NCI-H446 (cell line): Measurements from ENCODE around the gene UBTD1.
"Not testable (repeated sequence)": the region's sequence is repeated elsewhere in the genome, so short reads cannot be mapped to it uniquely, and the experiment has no call there.

ENCODE experiments used
- DNase-seq, 2 experiments: peaks; one replicate each; lab custom pipeline; 2025; lab: John Stamatoyannopoulos, UW

Gene UBTD1

DNA sequence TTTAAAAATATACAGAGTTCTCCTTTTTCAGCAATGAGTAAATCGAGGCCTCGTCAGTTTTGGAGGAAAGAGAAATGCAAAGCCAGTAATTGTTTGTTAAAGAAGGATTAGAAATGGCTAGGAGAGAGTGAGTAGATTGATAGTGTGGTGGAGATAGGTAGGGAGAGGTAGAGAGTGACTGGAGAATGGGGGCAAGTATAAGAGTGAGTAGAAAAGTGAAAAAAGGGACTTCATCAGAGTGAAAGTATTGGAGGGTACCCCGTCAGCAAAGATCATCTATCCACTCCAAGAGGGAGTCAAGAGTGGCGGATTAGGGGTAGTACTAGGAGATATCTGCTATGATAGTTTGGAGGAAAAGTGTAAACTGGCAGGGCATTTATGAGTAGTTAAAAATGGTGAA, 64.6 kb downstream of the UBTD1 start:
- DNase-seq = no peak

DNA sequence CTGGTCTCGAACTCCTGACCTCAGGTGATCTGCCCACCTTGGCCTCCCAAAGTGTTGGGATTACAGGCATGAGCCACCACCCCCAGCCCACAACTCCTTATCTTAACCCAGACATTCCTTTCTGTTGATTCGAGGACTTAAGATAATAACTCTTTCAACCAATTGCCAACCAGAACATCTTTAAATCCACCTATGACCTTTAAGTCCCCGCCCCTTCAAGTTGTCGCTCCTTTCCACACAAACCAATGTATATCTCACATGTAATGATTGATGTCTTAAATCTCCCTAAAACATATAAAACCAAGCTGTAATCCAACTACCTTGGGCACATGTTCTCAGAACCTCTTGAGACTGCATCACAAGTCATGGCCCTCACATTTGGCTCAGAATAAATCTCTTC, 66.1 kb downstream of the UBTD1 start:
- DNase-seq = no peak

DNA sequence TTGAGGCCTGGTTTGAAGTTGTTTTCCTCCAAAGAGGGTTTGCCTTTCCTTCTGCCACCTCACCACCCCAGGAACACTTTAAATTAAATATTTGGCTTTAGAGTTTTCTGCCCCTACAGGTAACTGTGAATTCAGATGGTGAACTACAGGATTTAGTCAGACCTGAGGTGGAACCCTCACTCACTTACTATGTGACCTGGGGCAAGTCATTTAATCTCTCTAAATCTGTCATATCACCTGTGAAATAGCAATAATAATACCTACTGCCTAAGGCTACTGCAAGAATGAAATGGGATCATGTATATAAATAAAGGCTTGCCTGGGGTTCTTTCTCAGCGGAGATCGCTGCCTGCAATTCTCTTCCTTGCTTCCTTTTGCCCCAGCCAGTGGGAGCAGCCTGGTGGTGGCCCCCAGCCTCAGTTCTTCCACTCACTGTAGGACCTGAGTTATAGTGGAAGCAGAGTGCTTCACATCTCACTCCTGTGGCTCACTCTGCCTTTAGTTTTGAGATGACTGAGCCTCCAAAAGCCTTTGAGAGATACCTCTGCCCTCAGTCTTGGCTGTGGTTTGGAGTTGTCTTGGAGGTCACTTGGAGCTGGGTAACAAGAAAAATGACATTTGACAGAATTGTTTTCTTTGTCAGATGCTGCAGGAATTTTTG, 67.7 kb downstream of the UBTD1 start:
- DNase-seq = no peak

DNA sequence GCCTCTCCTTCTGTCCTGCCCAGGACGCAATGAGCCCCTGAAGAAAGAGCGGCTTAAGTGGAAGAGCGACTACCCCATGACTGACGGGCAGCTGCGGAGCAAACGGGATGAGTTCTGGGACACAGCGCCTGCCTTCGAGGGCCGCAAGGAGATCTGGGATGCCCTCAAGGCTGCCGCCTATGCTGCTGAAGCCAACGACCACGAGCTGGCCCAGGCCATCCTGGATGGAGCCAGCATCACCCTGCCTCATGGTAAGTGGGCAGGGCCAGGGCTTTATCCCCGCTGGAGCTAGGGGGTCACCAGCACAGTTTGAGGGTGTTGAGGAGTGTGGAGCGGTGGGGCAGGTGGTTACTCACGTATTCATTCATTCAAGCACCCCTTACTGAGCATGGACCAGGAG, 69.2 kb downstream of the UBTD1 start:
- DNase-seq = no peak

DNA sequence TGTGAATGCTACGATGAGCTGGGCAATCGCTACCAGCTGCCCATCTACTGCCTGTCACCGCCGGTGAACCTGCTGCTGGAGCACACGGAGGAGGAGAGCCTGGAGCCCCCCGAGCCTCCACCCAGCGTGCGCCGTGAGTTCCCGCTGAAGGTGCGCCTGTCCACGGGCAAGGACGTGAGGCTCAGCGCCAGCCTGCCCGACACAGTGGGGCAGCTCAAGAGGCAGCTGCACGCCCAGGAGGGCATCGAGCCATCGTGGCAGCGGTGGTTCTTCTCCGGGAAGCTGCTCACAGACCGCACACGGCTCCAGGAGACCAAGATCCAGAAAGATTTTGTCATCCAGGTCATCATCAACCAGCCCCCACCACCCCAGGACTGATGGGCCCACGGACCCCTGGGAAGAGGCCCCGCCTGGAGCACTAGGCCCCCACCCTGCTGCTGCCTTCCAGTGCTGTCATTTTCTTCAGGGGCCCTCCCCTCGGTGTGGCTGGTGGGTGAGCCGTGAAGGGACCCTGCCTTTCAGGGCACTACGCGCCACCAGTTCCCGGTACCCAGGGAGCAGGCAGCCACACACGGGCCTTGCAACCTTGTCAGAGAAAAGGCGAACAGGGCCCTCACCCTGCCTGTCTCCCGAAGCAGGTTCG, 71.5 kb downstream of the UBTD1 start:
- no peak for DNase-seq

DNA sequence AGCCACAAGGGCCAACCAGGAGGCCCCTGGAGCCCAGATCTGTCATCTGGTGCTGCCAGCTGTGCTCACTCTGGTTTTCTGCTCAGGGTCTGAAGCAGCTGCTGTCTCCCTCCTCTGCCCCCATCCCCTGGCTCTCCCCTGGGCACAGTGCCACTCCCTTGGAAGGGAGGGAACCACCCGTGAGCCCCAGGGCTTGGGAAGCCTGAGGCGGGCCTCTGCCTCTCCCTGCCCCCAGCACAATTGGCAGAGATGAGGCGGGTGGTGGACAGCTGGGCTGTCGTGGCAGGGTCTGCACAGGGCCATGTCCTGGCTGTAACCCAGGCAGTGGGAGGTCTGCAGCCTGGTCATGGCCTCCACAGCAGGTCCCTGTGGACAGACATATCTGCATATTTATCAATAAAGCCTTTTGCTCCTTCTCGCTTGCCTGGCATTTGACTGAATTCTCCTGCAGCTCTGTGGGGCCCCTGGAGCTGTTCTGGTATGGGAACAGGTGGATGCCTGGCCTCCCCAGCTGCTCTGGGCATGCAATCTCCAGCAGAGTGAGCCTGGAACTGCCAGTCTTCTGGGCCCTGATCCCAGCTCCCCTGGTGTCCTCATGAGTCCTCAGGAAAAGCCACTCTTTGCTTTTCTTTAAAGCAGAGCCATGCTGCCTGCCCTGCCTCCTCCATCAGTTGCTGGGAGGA, 72.2 kb downstream of the UBTD1 start:
- peak in 1 of 2 experiments; percentile 8 for DNase-seq

DNA sequence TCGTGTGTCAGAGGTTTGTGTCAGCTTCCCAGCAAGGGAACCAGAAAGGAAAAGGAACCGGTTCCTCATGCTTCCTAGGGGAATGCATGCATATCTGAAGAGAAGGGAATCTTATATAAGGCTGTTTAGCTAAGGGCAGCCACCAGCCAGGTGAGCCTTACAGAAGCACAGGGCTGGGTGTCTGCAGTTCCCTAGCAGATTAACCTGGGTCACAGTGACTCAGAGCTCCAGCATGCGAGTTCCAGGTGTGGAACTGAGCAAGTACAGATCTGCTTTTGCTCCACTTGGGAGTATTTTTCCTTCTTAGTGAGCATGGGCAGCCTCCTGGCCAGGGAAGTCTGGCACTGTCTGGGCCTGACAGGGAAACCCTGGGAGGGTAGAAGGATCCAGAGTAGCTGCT, 72.9 kb downstream of the UBTD1 start:
- DNase-seq = no peak

DNA sequence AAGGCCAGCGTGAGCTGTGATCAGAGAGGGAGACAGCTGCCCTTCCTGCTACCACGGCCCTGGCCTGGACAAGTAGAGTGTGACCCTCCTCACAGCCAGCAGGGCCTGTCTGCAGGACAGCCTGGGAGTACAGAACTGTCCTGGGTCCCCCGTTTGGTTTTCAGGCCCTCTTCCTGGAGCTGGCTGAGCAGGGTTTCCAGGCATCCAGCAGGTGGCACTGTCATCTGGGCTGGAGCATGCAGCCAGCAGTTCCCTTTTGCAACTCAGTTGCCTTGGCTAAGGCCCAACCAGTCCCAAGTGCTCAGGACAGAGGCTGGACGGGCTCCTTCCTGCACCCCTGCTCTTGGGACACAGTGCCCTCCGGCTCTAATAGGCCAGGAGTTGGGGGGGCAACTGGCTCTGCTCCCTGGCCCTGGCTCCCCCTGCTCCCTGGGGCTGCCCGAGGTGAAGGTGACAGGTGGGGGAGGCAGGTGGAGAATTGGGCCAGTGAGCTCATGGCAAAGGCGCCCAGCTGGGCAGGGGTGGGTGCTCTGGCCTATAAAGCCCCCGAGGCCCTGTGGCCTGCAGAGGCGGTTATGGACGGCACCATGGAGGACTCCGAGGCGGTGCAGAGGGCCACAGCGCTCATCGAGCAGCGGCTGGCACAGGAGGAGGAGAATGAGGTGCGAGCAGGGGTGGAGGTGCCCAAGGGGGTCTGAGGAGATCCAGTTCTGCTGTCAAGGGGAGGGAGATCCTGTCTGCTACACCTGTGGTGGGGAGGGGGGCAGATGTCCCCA, 73.7 kb downstream of the UBTD1 start, which contains the start of gene ANKRD2:
ANKRD2 (plus strand) TSS at position 566 of the 776 bp plus-strand sequence; CDS start at position 576, 10 bp downstream.
- peak; percentile 19 to 60 for DNase-seq

DNA sequence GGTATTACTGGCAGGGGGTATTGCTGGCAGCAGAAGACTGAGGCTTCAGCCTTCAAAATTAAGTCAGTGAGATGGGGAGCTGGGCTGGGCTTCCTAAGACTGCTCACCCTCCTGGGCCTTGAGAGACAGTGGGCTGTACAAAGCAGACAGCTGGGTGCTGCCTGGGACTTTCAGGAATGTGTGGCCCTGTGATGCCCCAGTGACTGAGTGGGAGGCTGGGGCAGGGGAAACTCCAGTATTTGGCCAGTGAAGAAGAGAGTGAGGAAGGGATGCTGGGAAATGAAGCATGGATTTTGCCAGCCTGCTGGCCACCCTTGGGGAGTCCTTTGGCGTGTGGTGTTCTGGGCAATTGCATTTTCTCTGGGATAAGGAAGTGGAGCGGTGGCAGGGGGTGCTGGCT, 74.3 kb downstream of the UBTD1 start:
- no peak for DNase-seq

DNA sequence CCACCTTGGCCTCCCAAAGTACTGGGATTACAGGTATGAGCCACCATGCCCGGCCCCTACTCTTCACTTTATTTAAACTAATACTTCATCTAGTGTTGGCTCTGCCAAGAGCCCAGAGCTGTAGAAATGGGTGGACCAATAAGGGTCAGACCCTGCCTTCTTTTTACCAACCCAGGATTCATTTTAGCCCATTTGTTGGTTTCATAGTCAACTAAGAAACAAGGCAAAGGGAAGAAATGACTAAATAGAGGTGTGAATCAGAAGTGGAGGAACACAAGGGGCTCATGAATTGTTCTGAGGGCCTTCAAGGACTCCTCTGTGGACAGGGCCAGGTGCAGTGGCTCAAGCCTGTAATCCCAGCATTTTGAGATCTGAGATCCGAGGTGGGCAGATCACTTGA, 74.9 kb downstream of the UBTD1 start:
- DNase-seq = no peak

DNA sequence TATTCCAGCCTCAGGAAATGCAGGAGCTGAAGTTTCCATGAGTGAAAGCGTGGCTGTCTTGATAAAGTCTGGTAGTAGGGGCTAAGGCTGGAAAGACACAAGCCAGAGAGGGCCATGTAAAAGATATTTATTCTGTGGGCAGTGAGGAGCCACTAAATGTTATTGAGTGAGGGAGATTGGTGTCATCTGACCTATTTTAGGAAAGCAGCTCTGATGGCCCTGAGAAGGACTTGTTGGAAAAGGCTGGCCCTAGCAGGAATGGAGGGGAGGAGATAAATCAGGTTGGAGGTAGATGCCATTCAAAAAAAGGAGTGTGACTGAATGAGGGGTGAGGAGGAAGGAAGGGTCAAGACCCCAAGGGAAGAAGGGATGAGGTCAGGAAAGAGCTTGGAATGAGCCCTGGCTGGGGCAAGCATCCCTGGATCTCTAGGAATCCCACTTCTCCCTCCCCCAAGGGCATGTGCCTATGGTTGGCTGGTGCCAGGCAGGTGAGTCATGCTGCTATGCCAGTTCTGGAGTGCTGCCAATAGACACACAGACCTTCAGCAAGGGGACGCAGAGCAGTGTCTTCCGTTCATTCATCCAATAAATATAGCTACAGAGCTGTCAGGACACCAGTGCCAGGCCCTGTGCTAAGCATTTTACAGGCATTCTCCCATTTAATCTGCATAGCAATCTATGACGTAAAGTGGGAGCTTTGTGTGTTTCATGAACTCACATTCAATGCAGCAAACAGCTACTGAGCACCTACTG, 75.8 kb downstream of the UBTD1 start:
- DNase-seq = peak in 1 of 2 experiments; percentile 12

DNA sequence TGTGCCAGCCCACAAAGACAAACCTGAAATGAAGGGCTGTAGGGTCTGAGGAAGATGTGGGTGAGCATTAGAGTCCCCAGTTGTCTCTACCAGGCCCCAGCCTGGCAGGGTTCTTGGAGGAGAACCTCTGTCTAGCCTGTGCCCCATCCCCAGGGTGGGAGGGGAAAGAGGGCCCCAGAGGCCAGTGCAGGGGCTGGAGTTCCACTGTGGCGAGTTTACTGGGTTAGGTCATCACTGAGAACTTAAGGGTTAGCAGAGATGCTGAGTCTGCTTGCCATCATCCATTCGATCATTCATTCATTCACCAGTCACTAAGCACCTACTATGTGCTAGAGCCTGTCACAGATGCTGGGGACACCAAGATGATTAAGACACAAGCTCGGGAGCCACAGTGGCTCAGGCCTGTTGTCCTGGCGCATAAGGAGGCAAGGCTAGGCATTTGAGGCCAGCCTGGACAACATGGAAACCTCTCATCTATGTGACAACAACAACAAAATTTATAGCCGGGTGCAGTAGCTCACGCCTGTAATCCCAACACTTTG, 76.5 kb downstream of the UBTD1 start:
- no peak for DNase-seq

DNA sequence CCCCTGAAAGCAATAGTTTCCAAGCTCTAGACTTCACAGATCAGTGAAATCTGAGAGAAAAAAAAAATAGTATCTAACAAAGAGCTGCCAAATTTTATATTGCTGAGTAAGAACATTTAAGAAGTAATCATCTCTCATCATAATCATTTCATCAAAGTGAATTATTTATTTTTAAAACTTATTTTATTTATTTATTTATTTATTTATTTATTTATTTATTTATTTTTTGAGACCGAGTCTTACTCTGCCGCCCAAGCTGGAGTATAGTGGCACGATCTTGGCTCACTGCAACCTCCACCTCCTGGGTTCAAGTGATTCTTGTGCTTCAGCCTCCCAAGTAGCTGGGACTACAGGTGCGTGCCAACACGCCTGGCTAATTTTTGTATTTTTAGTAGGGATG, 77.8 kb downstream of the UBTD1 start:
- DNase-seq = not testable (repeated sequence)

DNA sequence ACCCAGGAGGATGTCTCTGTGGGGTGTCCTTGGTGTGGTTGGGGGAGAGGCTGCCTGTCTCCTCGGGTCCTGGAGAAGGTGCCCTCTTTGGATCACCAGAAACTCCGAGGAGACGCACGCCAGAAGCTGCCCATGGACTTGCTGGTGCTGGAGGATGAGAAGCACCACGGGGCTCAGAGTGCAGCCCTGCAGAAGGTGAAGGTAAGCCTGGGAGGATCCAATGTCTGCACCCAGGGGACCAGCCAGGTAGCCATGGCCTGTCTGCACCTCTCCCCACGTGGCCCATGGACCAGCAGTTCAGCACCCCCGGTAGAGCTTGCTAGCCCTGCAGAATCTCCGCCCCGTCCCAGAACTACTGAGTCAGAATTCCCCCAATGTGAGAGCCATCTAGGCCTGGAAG, 79.0 kb downstream of the UBTD1 start:
- no peak for DNase-seq

DNA sequence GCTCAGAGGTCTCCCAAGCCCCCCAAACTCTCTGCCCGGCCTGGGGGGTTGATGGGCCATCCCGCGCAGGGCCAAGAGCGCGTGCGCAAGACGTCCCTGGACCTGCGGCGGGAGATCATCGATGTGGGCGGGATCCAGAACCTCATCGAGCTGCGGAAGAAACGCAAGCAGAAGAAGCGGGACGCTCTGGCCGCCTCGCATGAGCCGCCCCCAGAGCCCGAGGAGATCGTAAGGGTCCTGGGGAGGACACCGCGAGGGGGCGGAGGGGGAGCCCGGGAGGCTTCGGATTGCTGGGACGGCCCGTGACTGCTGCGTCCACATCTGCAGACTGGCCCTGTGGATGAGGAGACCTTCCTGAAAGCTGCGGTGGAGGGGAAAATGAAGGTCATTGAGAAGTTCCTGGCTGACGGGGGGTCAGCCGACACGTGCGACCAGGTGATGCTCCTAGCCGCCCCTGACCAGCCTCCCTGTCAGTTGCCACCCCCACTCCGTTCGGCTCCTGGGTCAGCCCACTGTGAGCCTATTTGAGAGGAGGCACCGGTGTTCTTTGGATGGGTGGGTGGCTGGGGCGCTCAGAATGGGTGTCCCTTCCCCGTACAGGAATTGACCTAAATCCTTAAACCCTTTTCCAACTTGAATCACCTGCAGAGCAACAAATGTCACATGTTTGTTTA, 79.6 kb downstream of the UBTD1 start:
- DNase-seq = no peak

DNA sequence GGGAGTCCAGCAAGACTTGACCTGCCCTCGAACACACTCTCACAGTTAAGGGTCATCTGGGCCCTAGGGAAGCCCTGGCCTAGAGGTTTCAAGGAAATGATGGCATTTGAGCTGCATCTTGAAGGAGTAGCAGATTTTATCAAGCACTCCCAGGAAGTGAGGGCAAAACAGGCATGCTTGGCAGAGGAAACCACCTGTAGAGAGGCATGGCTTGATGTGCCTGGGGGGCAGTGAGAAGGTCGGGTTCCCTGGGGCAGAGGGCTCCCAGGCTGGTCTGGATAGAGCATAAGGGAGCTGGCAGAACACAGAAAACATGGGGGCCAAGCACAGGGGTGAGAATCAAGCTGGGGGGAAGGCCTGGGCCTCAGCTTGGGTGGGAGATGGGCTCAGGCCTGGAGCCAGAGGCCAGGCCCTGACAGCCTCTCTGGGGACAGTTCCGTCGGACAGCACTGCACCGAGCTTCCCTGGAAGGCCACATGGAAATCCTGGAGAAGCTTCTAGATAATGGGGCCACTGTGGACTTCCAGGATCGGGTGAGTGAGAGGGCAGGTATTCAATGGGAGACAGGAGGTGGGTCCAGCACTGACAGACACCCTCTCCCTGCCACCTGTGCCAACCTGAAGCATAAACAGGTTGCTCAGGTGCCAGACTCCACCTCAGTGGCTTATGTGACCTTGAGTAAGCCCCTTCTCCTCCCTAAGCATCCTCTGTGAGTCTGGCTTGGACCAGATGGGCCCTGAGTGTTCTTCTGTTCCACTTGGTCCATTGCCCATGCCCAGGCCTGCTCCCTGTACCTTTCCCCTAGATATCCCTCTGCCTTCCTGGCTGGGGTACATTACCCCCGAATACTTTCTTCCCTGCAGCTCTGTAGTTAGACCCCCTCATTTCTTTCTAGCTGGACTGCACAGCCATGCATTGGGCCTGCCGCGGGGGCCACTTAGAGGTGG, 82.0 kb downstream of the UBTD1 start:
- no peak for DNase-seq

DNA sequence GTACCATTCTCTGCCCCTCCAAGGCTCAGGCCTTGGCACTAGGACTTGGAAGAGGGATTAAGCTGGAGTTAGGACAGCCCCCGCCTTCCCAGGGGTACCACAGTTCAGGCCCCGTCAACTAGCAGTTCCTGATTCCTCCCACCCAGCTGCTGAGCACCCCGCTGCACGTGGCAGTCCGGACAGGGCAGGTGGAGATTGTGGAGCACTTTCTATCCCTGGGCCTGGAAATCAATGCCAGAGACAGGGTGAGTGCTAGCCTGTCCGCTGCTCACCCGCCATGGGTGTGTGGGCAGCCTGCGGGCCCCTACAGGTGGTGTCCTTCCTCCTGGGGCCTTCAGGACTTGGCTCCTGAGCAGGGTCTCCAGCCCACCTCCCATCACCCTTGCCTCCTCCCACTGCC, 83.4 kb downstream of the UBTD1 start:
- DNase-seq = no peak

DNA sequence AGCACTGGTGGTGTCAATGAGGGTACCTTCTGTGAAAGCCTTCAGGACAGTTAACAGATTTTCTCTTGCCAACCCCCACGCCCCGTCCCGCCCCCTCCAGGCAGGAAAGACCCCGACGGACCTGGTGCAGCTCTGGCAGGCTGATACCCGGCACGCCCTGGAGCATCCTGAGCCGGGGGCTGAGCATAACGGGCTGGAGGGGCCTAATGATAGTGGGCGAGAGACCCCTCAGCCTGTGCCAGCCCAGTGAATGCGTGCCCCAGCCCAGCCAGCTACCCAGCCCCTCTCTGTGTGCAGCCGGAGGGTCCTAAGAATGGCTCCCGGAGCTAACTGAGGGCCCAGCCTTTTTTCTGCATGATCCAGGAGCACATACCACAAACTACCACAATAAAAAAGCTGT, 84.8 kb downstream of the UBTD1 start:
- no peak for DNase-seq

DNA sequence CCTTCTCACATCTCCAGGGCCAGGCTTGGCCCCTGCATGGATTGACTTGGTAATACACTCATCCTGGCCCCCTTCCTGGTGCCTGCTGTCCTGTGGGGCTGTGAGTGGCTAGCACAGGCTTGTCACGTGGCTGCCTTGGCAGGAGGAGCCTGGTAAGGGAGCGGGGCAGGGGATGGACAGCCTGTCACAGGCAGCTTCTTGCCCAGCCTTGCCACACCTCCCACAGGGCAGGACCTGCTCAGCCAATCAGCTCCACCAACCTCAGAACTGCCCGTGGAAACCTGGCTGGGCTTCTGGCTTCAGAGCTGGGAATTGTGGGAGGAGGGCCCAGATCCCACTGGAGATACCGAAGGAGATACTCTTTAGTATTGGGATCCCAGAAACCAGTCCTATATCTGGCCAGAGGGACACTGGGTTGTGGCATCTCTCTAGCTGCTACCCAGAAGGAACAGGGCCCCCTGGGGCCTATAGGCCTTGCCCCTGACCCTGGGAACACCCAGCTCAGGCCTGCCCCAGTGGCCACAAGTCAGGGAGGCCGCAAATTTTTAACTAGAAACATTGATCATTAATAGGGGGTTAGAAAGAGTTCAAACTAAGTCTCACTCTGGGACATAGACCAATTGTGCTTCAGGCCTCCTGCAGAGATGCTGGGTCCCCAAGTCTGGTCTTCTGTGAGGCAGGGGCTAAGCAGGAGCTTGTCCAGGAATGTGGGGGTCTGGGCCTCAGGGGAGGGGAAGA, 85.5 kb downstream of the UBTD1 start, which contains the start of gene HOGA1:
HOGA1 (plus strand) TSS at position 330 of the 738 bp plus-strand sequence; CDS start at position 645, 315 bp downstream.
- peak; percentile 38 to 79 for DNase-seq
